Thymus (tissue), 11 donors: ENCODE data around the gene THSD4. TPM values are rescaled to one million over a fixed set of nuclear protein-coding genes. Genes with fewer than 3 reads are reported as not detected.
"Not testable (repeated sequence)": the region's sequence is repeated elsewhere in the genome, so short reads cannot be mapped to it uniquely, and the experiment has no call there.

ENCODE experiments used
- DNase-seq, 9 donors: peaks; one replicate each; pipeline ENCODE4 v3.0.0-alpha.2; 2013; ENCODE audit warnings: low spot score in 9 of 9, low read depth in 6 of 9, missing footprints in 1 of 9
- H3K27ac ChIP-seq, 2 donors: one replicate each; pipeline ENCODE4 v1.5.1; 2013; ENCODE audit warnings: control low read depth in 1 of 2, low read depth in 1 of 2, low read length in 1 of 2, mild to moderate bottlenecking in 1 of 2, moderate library complexity in 1 of 2
- H3K27me3 ChIP-seq, 2 donors: one replicate each; pipeline ENCODE4 v1.5.1; 2013; ENCODE audit warnings: low read length in 1 of 2; ENCODE audit not compliant: control insufficient read depth in 2 of 2, insufficient read depth in 1 of 2
- H3K36me3 ChIP-seq, 2 donors: one replicate each; pipeline ENCODE4 v1.5.1; 2013; ENCODE audit warnings: low read length in 1 of 2, mild to moderate bottlenecking in 1 of 2, moderate library complexity in 1 of 2; ENCODE audit not compliant: control insufficient read depth in 2 of 2, insufficient read depth in 2 of 2
- H3K4me1 ChIP-seq, 2 donors: one replicate each; pipeline ENCODE4 v1.5.1; 2013; ENCODE audit warnings: low read length in 2 of 2; ENCODE audit not compliant: control insufficient read depth in 2 of 2, insufficient read depth in 2 of 2
- H3K4me3 ChIP-seq, 2 donors: one replicate each; pipeline ENCODE4 v1.5.1; 2013; ENCODE audit warnings: low read length in 2 of 2, control low read depth in 1 of 2, mild to moderate bottlenecking in 1 of 2
- H3K9me3 ChIP-seq, 2 donors: one replicate each; pipeline ENCODE4 v1.5.1; 2013; ENCODE audit warnings: low read length in 1 of 2, mild to moderate bottlenecking in 1 of 2; ENCODE audit not compliant: control insufficient read depth in 2 of 2, insufficient read depth in 1 of 2
- WGBS: extraction: QIAGEN DNeasy Blood & Tissue Kit; methylation state at CpG from one replicate; pipeline ENCODE4 v1.1.7; 2013; 5-methylcytosine and 5-hydroxymethylcytosine counted together
- polyA plus RNA-seq: library from polyadenylated mRNA; stranded (reverse); fragments of 200-250 nt; gene quantifications from one replicate; pipeline ENCODE4 v1.2.3, GENCODE V29; 2013
- total RNA-seq: library from RNA; stranded (reverse); fragments of 120-200 nt; gene quantifications from one replicate; pipeline ENCODE4 v1.2.4, GENCODE V29; 2013
- donor health status: healthy.

THSD4 gene
- total and polyA plus RNA-seq, 2 donors: 1.7 to 2.2 TPM

DNA sequence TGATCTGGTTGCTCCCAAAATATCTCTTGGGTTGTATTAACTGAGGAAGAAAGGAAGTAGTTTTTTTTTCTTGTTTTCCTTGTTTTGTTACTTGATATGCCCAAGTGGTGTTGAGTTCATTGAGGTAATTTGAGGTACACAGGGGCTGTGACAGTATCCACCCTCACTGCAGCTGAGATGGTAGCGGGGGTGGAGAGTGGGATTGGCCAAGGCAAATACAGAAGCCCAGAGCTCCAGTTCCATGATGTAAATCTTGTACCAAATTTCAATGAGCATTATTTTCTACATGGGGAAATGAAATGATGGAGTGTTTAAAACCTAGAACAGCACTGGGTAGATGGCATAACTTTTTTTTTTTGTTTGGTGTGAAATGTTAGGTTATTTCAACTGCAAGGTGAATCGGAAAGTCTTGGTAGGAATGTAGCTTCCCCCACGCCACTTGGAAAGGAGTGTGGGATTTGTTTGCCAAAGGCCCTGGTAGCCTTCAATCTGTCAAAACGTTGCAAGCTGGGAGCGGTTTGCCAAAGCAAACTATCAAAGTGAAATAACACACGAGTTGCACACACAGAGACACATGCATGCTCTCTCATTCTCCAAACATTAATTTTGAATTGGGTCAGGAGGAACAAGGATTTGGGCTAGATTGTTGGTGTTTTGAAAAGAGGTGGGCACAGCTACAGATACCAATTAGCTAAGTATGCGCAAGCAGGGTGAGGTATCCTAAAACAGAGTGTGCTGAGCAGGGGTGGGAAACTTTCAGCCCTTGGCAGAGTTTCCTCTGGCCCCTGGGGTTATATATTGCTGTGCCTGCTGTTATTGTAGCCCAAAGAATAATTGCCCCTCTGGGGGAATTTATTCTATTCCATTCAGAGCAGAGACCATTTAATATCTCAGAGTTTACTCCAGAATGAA lies 34.6 kb downstream of the THSD4 start:
- DNase-seq: no peak
- H3K27ac ChIP-seq: no peak overlapping the region
- H3K9me3 ChIP-seq: no peaks in the 10 kb centered on the region
- no peaks in the 10 kb centered on the region for H3K4me1 ChIP-seq
- H3K27me3 ChIP-seq: no peaks in the 10 kb centered on the region
- WGBS: 83% methylated on average over 7 of the region's 7 CpGs
- H3K4me3 ChIP-seq: no peak overlapping the region
- no peaks in the 10 kb centered on the region for H3K36me3 ChIP-seq

DNA sequence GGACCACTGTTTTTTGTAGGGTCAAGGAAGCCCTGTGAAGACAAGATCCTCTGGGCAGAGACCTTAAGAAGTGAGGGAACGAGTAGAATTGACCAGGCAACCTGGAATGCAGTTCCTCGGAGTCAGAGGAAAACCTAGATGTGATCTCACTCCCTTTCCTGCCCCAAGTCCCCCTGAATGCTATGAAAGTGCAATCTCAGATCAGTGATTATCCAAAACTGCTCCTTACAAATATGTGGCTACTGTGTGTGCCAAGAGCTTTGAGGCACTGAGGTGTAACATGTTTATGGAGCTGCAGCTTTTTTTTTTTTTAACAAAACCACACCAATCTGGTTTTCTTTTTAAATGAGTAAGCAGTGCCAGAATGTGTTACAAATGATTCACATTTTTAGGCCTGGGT lies 35.8 kb downstream of the THSD4 start:
- Histone ChIP-seq H3K27me3 (no peaks in the 10 kb centered on the region), H3K27ac (no peak overlapping the region), H3K4me3 (no peak overlapping the region), H3K4me1 (no peaks in the 10 kb centered on the region), H3K36me3 (no peaks in the 10 kb centered on the region), H3K9me3 (no peaks in the 10 kb centered on the region)
- WGBS: 64% methylated on average over 2 of the region's 2 CpGs
- no peak for DNase-seq

DNA sequence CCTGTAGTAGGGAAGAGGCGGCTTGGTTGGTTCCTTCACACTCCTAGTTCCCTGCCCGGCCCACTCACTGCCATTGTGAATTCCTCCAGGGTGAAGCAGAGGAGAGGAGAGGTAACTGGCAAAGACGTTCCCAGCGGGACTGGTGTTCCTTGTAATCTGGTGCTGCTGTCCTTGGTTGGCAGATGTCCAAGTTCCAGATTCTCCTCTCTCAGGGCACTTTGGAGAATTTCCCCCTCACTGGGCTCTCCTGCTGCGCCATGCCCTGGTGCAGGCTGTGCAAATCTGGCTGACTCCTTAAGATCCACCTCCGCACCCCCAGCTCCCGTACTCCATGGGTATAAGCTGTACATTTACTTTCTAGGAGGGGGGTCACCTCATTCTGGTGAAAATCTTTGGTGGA lies 37.3 kb downstream of the THSD4 start:
- no peak for DNase-seq
- H3K36me3 ChIP-seq: no peaks in the 10 kb centered on the region
- no peak overlapping the region for H3K4me3 ChIP-seq
- no peaks in the 10 kb centered on the region for H3K9me3 ChIP-seq
- H3K4me1 ChIP-seq: no peaks in the 10 kb centered on the region
- H3K27me3 ChIP-seq: no peaks in the 10 kb centered on the region
- no peak overlapping the region for H3K27ac ChIP-seq
- WGBS: 94% methylated on average over 7 of the region's 7 CpGs

DNA sequence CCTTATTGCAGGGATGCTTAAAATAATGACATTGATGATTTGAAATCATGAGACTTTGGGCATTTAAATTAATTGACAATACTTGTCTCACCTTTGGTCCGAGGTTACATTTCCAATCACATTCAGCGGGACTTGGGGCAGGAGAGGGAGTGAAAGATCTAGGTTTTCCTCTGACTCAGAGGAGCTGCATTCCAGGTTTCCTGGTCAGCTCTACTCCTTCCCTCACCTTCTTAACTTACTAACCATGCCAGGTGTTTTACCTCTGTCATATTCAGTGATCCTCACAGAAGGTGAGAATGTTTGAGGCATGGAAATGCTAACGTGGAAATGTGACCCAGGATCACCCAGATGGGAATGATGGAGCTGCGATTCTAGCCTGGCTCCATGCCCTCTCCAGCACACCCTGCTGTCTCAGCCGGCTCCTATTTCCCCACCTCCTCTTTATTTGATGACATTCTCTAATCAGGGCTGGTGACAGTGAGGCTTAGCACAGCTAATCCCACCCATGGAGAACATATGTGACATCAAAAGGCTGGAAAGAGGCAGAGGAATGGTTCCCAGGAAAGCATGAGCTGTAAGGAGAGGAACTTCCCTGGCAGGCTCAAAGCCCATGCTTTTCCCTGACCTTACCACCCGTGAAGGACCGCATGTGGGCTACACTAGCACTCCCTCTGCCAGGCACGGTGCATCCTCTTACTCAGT lies 38.7 kb downstream of the THSD4 start:
- Histone ChIP-seq H3K36me3 (no peaks in the 10 kb centered on the region), H3K4me1 (no peaks in the 10 kb centered on the region), H3K27me3 (no peaks in the 10 kb centered on the region), H3K9me3 (no peaks in the 10 kb centered on the region), H3K27ac (no peak overlapping the region), H3K4me3 (no peak overlapping the region)
- no peak for DNase-seq
- 71% methylated on average over 8 of the region's 8 CpGs for WGBS

DNA sequence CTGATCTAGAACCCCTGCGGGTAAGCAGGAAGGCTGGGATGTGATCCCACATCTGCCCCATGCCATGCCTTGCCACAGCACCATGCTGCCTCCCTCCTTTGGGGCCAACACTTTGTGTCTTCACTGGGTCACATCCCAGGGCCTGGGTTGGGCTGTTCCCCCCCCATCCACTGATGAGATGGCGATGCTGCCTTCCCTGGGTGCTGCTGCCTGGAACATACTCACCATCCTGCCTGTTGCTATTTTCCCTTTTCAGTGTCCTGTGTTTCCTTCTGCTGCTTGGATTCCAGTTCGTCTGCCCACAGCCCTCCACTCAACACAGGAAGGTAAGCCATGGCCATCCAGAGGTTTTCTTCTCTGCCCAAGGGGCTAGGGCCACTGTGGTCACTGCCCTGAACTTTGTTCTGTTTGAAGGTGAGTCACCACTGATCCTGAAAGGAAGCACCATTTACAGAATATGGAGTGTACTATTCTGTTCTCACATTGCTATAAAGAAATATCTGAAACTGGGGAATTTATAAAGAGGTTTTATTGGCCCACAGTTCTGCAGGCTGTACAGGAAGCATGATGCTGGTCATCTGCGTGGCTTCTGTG lies 39.4 kb downstream of the THSD4 start:
- H3K27ac ChIP-seq: no peak overlapping the region
- H3K9me3 ChIP-seq: no peaks in the 10 kb centered on the region
- WGBS: 80% methylated on average over 4 of the region's 4 CpGs
- H3K36me3 ChIP-seq: no peaks in the 10 kb centered on the region
- no peaks in the 10 kb centered on the region for H3K4me1 ChIP-seq
- H3K27me3 ChIP-seq: no peaks in the 10 kb centered on the region
- no peak overlapping the region for H3K4me3 ChIP-seq
- no peak for DNase-seq

DNA sequence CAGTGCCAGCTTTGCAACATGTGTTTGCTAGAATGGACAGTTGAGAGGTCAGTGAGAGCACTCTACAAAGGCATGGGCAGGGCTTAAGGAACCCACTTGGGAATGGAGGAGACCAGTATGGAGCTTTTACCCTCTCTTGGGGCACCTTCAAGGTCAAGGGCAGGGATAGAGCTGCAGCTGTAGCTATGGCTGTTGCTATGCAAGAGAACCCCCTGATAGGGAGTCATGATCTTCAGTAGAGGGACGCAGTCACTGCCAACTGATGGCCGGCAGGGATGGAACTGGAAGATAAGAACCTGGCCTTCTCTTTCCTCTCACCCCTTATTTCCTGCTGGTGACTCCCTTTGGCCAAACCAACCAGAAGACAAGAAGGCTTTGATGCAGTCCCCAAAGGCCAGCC lies 40.3 kb downstream of the THSD4 start:
- no peaks in the 10 kb centered on the region for H3K36me3 ChIP-seq
- H3K4me3 ChIP-seq: no peak overlapping the region
- H3K27me3 ChIP-seq: no peaks in the 10 kb centered on the region
- no peaks in the 10 kb centered on the region for H3K4me1 ChIP-seq
- no peak for DNase-seq
- 99% methylated on average over 2 of the region's 2 CpGs for WGBS
- H3K9me3 ChIP-seq: no peaks in the 10 kb centered on the region
- no peak overlapping the region for H3K27ac ChIP-seq

DNA sequence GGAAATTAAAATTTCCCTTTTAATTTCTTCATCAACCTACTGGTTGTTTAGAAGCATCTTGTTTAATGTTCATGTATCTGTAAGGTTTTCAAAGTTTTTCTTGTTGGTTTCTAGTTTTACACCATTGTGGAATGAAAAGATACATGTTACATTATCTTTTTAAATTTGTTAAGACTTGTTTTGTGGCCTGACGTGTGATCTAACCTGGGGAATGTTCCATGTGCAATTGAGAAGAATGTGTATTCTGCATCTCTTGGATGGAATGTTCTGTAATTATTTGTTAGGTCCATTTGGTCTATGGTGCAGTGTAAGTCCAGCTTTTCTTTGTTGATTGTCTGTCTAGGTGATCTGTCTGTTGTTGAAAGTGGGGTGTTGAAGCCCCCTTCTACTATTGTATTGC lies 45.7 kb downstream of the THSD4 start:
- Histone ChIP-seq H3K27me3 (no peaks in the 10 kb centered on the region), H3K36me3 (no peaks in the 10 kb centered on the region), H3K4me3 (no peak overlapping the region), H3K27ac (no peak overlapping the region), H3K9me3 (no peaks in the 10 kb centered on the region), H3K4me1 (no peaks in the 10 kb centered on the region)
- WGBS: 96% methylated on average over 1 of the region's 1 CpG
- no peak for DNase-seq

DNA sequence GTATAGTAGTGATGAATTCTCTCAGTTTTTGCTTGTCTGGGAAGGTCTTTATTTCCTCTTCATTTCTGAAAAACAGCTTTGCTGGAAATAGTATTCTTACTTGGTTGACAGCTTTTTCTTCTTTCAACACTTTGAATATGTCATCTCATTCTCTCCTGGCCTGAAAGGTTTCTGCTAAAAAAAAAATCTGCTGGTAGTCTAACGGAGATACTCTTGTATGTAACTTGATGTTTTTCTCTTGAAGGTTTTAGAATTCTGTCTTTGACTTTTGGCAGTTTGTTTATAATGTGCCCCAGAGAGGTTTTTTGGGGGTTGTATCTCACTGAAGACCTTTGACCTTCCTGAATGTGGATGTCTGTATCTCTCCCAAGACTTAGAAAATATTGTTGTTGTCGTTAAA lies 47.0 kb downstream of the THSD4 start:
- WGBS: 94% methylated on average over 2 of the region's 2 CpGs
- Histone ChIP-seq H3K4me1 (no peaks in the 10 kb centered on the region), H3K4me3 (no peak overlapping the region), H3K36me3 (no peaks in the 10 kb centered on the region), H3K27ac (no peak overlapping the region), H3K27me3 (no peaks in the 10 kb centered on the region), H3K9me3 (no peaks in the 10 kb centered on the region)
- DNase-seq: no peak

DNA sequence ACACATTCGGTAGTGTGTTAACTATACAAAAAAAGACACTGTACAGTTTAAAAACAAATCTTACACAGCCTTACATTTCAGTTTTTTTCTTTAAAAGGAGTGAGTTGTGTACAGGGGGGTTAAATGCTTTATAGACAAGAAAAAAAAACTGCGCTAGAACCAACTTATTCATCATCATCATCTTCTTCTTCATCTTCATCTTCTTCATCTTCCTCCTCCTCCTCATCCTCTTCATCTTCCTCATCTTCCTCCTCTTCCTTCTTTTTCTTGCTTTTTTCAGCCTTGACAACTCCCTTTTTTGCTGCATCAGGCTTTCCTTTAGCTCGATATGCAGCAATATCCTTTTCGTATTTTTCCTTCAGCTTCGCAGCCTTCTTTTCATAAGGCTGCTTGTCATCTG lies 49.3 kb downstream of the THSD4 start:
- H3K4me1 ChIP-seq, H3K36me3 ChIP-seq, H3K27ac ChIP-seq, H3K9me3 ChIP-seq, H3K27me3 ChIP-seq, DNase-seq, H3K4me3 ChIP-seq: not testable (repeated sequence)
- 99% methylated on average over 2 of the region's 5 CpGs for WGBS
